H9 (cell line): Measurements from ENCODE around the gene ERI3. TPM values are rescaled to one million over a fixed set of nuclear protein-coding genes. Genes with fewer than 3 reads are reported as not detected.

Experiments used
- DNase-seq: peaks from one replicate; pipeline ENCODE4 v3.0.0-alpha.2; 2017
- H2AFZ ChIP-seq: one replicate; pipeline ENCODE4 v1.6.1; 2013; ENCODE audit warnings: mild to moderate bottlenecking, low read length, control low read depth, moderate library complexity
- H2AK5ac ChIP-seq: 2 replicates; pipeline ENCODE4 v1.6.1; 2013; ENCODE audit warnings: low read length, control low read depth, mixed read lengths; ENCODE audit not compliant: insufficient read length
- H2BK120ac ChIP-seq: one replicate; pipeline ENCODE4 v1.6.1; 2013; ENCODE audit warnings: low read depth, mild to moderate bottlenecking, low read length, control low read depth, inconsistent platforms; ENCODE audit not compliant: poor library complexity, severe bottlenecking
- H2BK12ac ChIP-seq: 2 replicates; pipeline ENCODE4 v1.6.1; 2013; ENCODE audit warnings: low read length, control low read depth, mixed read lengths, low read depth; ENCODE audit not compliant: insufficient read length
- H2BK15ac ChIP-seq: 2 replicates; pipeline ENCODE4 v1.6.1; 2013; ENCODE audit warnings: low read depth, low read length, control low read depth
- H2BK20ac ChIP-seq: one replicate; pipeline ENCODE4 v1.6.1; 2013; ENCODE audit warnings: low read depth, mild to moderate bottlenecking, low read length, control low read depth, inconsistent platforms; ENCODE audit not compliant: poor library complexity, severe bottlenecking
- H2BK5ac ChIP-seq: 2 replicates; pipeline ENCODE4 v1.6.1; 2013; ENCODE audit warnings: low read length, control low read depth, mixed read lengths; ENCODE audit not compliant: insufficient read length
- H3K14ac ChIP-seq: 2 replicates; pipeline ENCODE4 v1.6.1; 2013; ENCODE audit warnings: low read length, control low read depth; ENCODE audit not compliant: insufficient read depth
- H3K18ac ChIP-seq: 2 replicates; pipeline ENCODE4 v1.6.1; 2013; ENCODE audit warnings: low read depth, mild to moderate bottlenecking, mixed read lengths, low read length, control low read depth; ENCODE audit not compliant: insufficient read length
- H3K23ac ChIP-seq: 2 replicates; pipeline ENCODE4 v1.6.1; 2013; ENCODE audit warnings: low read length, control low read depth, mixed read lengths, low read depth; ENCODE audit not compliant: insufficient read length
- H3K23me2 ChIP-seq: 2 replicates; pipeline ENCODE4 v1.6.1; 2013; ENCODE audit warnings: low read depth, mild to moderate bottlenecking, mixed read lengths, low read length, control low read depth; ENCODE audit not compliant: insufficient read length, poor library complexity, severe bottlenecking
- H3K27ac ChIP-seq: 2 replicates; pipeline ENCODE4 v1.5.1; 2013; ENCODE audit warnings: low read length, control low read depth, mixed read lengths, low read depth; ENCODE audit not compliant: insufficient read length
- H3K27me3 ChIP-seq: 2 replicates; pipeline ENCODE4 v1.6.1; 2013; ENCODE audit warnings: low read length, control low read depth, inconsistent platforms; ENCODE audit not compliant: insufficient read depth
- H3K4ac ChIP-seq: 2 replicates; pipeline ENCODE4 v1.6.1; 2013; ENCODE audit warnings: low read depth, mild to moderate bottlenecking, control low read depth, inconsistent platforms, low read length, moderate library complexity
- H3K4me1 ChIP-seq: 2 replicates; pipeline ENCODE4 v1.6.1; 2013; ENCODE audit warnings: low read length, control low read depth, inconsistent platforms; ENCODE audit not compliant: insufficient read depth
- H3K4me2 ChIP-seq: 2 replicates; pipeline ENCODE4 v1.6.1; 2013; ENCODE audit warnings: low read length, control low read depth, mixed read lengths; ENCODE audit not compliant: insufficient read length, insufficient read depth
- H3K56ac ChIP-seq: 2 replicates; pipeline ENCODE4 v1.6.1; 2013; ENCODE audit warnings: low read depth, mild to moderate bottlenecking, mixed read lengths, low read length, control low read depth; ENCODE audit not compliant: insufficient read length
- H3K79me1 ChIP-seq: 2 replicates; pipeline ENCODE4 v1.6.1; 2013; ENCODE audit warnings: low read depth, mild to moderate bottlenecking, moderate library complexity, low read length, control low read depth, inconsistent platforms; ENCODE audit not compliant: insufficient read depth, poor library complexity, severe bottlenecking
- H3K79me2 ChIP-seq: 2 replicates; pipeline ENCODE4 v1.6.1; 2013; ENCODE audit warnings: low read length, control low read depth, inconsistent platforms; ENCODE audit not compliant: insufficient read depth
- H3K9ac ChIP-seq: 2 replicates; pipeline ENCODE4 v1.6.1; 2013; ENCODE audit warnings: low read length, control low read depth, mixed read lengths; ENCODE audit not compliant: insufficient read length; ENCODE audit errors: extremely low read depth
- H3K9me3 ChIP-seq: one replicate; pipeline ENCODE4 v1.6.1; 2013; ENCODE audit warnings: low read depth, low read length, inconsistent platforms; ENCODE audit not compliant: control insufficient read depth
- H3T11ph ChIP-seq: one replicate; pipeline ENCODE4 v1.6.1; 2013; ENCODE audit warnings: mild to moderate bottlenecking, low read length, control low read depth, inconsistent platforms
- H4K20me1 ChIP-seq: one replicate; pipeline ENCODE4 v1.6.1; 2013; ENCODE audit not compliant: control insufficient read depth, insufficient read length, insufficient read depth
- H4K5ac ChIP-seq: 2 replicates; pipeline ENCODE4 v1.6.1; 2013; ENCODE audit warnings: low read depth, mild to moderate bottlenecking, mixed read lengths, low read length, control low read depth; ENCODE audit not compliant: insufficient read length
- H4K8ac ChIP-seq: replicated peaks from 2 replicates; pipeline ENCODE4 v1.6.1; 2013; ENCODE audit warnings: low read length, control low read depth, mixed read lengths, low read depth; ENCODE audit not compliant: insufficient read length
- H4K91ac ChIP-seq: 2 replicates; pipeline ENCODE4 v1.6.1; 2013; ENCODE audit warnings: low read depth, mild to moderate bottlenecking, moderate library complexity, mixed read lengths, low read length, control low read depth; ENCODE audit not compliant: insufficient read length
- H3K27ac Mint-ChIP-seq, 3 experiments: 2 replicates in 2 of 3; 3 replicates in 1 of 3; pipeline ENCODE4 v1.8.0; 2020 to 2021; ENCODE audit warnings: mixed read lengths in 3 of 3, mild to moderate bottlenecking in 1 of 3, moderate library complexity in 1 of 3
- H3K27me3 Mint-ChIP-seq: 2 replicates; pipeline ENCODE4 v1.8.0; 2021; ENCODE audit warnings: low read depth, mild to moderate bottlenecking, moderate library complexity, mixed read lengths
- H3K36me3 Mint-ChIP-seq, 3 experiments: 2 replicates in 2 of 3; 3 replicates in 1 of 3; pipeline ENCODE4 v1.8.0; 2020 to 2021; ENCODE audit warnings: low read depth in 3 of 3, mixed read lengths in 3 of 3; ENCODE audit not compliant: insufficient read depth in 1 of 3
- H3K4me1 Mint-ChIP-seq, 2 experiments: 2 replicates each; pipeline ENCODE4 v1.8.0; 2020; ENCODE audit warnings: mixed read lengths in 2 of 2
- H3K4me3 Mint-ChIP-seq, 2 experiments: 2 replicates in 1 of 2; 3 replicates in 1 of 2; pipeline ENCODE4 v1.8.0; 2020 to 2021; ENCODE audit warnings: mild to moderate bottlenecking in 2 of 2, mixed read lengths in 2 of 2, moderate library complexity in 1 of 2
- H3K9me3 Mint-ChIP-seq, 2 experiments: 2 replicates in 1 of 2; 3 replicates in 1 of 2; pipeline ENCODE4 v1.8.0; 2020; ENCODE audit warnings: mild to moderate bottlenecking in 2 of 2, mixed read lengths in 2 of 2, moderate library complexity in 1 of 2
- WGBS: extraction: QIAGEN DNeasy Blood & Tissue Kit; methylation state at CpG from one replicate; pipeline ENCODE4 v1.1.7; 2013; ENCODE audit warnings: missing lambda C conversion rate, low lambda C conversion rate, mixed read lengths; ENCODE audit not compliant: insufficient read length; ENCODE audit errors: extremely low coverage; 5-methylcytosine and 5-hydroxymethylcytosine counted together
- total RNA-seq: library from RNA; stranded (reverse); gene quantifications from 2 replicates; pipeline ENCODE4 v1.2.1, GENCODE V29; 2021
- TF ChIP-seq, protein P1 (sequence below): fragments of 200-600 bp; sonication (generic); conservative IDR thresholded peaks from 3 replicates; pipeline ENCODE4 v1.8.0; 2021; ENCODE audit warnings: antibody characterized with exemption, mild to moderate bottlenecking

Gene ERI3
- total RNA-seq, 1 experiment from 2014 or later = 61.6 TPM

DNA sequence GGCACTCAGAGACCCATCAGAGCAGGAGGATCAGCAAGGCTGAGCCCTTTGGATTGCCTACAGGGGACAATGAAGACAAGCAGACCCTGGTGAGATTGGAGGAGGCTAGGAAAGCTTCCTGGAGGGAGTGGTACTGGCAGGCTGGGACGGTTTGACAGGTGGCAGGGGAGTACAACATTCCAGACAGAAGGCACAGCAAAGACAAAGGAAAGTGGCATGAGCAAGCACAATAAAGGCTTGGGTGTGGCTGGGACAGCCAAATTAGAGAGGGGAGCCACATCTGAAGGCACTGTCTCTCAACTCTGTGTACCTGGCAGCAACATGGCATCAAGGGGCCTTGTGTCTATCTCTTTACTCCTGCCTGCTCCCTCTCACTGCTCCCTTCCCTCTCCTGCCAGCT, 103.6 kb downstream of the ERI3 start:
- Histone ChIP-seq H4K5ac (no peak overlapping the region), H3K4me2 (no peak overlapping the region), H3K14ac (no peak overlapping the region), H3K27me3 (no peaks in the 10 kb centered on the region; the same call in 1 of the 2 replicates), H2AFZ (no peak overlapping the region), H3K23ac (no peak overlapping the region), H4K8ac (no peak overlapping the region), H4K20me1 (no peaks in the 10 kb centered on the region), H2BK5ac (no peak overlapping the region), H2BK20ac (no peak overlapping the region), H3K9ac (no peak overlapping the region), H3K79me2 (no peaks in the 10 kb centered on the region; the same call in 1 of the 2 replicates), H2AK5ac (no peak overlapping the region), H3K4ac (no peak overlapping the region), H3K9me3 (no peaks in the 10 kb centered on the region), H3K79me1 (no peaks in the 10 kb centered on the region), H3K23me2 (no peaks in the 10 kb centered on the region), H3T11ph (no peak overlapping the region), H3K27ac (no peak overlapping the region), H2BK15ac (no peak overlapping the region), H4K91ac (no peak overlapping the region), H3K18ac (no peak overlapping the region), H2BK120ac (no peak overlapping the region), H2BK12ac (no peak overlapping the region), H3K4me1 (no peaks in the 10 kb centered on the region), H3K56ac (no peak overlapping the region)
- Mint-ChIP-seq H3K36me3 (peaks cover 2 to 5% (median 2%) of the 10 kb centered on the region in 3 experiments; a peak in 4 of 7 replicates), H3K4me3 (no peak overlapping the region), H3K27ac (0 out of 7 replicates have a peak overlapping the region, but pooled peaks of 1 of the 3 experiments have one; percentile 16), H3K9me3 (no peaks in the 10 kb centered on the region), H3K4me1 (peaks cover 9 to 13% of the 10 kb centered on the region in 2 experiments; a peak in 3 of 4 replicates), H3K27me3 (no peaks in the 10 kb centered on the region)
- TF ChIP-seq, protein P1, sequence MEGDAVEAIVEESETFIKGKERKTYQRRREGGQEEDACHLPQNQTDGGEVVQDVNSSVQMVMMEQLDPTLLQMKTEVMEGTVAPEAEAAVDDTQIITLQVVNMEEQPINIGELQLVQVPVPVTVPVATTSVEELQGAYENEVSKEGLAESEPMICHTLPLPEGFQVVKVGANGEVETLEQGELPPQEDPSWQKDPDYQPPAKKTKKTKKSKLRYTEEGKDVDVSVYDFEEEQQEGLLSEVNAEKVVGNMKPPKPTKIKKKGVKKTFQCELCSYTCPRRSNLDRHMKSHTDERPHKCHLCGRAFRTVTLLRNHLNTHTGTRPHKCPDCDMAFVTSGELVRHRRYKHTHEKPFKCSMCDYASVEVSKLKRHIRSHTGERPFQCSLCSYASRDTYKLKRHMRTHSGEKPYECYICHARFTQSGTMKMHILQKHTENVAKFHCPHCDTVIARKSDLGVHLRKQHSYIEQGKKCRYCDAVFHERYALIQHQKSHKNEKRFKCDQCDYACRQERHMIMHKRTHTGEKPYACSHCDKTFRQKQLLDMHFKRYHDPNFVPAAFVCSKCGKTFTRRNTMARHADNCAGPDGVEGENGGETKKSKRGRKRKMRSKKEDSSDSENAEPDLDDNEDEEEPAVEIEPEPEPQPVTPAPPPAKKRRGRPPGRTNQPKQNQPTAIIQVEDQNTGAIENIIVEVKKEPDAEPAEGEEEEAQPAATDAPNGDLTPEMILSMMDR = no peak
- no CpG with 5 or more reads among the region's 1 CpG for WGBS
- DNase-seq = no peak
